ENCODE results near the gene STK10. TPM values are rescaled to one million over a fixed set of nuclear protein-coding genes. Genes with fewer than 3 reads are reported as not detected.

STK10 gene
- total and polyA plus RNA-seq, 2 donors from 2014 or later = 7.2 to 42.8 TPM

GRCh38 chr5:172142709-172143215 lies 45.3 kb downstream of the STK10 start:
- intact Hi-C loops (cut with DNase I) = no loop called here
- Histone ChIP-seq H3K9ac (ENCODE audit: low read length in 3 of 3) (no peak overlapping the region), H3K4me3 (ENCODE audit: low read length in 3 of 3) (no peak overlapping the region), H3K36me3 (ENCODE audit: control insufficient read depth in 2 of 3, insufficient read depth in 3 of 3, low read length in 3 of 3) (no peaks in the 10 kb centered on the region), H3K27me3 (ENCODE audit: control insufficient read depth, insufficient read depth, low read length) (no peaks in the 10 kb centered on the region), H3K4me1 (ENCODE audit: control insufficient read depth in 2 of 3, insufficient read depth in 2 of 3, low read depth in 1 of 3, low read length in 3 of 3) (peaks cover 0 to 7% (median 2%) of the 10 kb centered on the region in 3 donors), H3K9me3 (ENCODE audit: control insufficient read depth in 2 of 3, insufficient read depth in 1 of 3, low read length in 3 of 3) (no peaks in the 10 kb centered on the region), H3K27ac (ENCODE audit: low read depth in 2 of 2, low read length in 2 of 2) (no peak overlapping the region)
- FAIRE-seq = no peak
- TF ChIP-seq CTCF (IDR thresholded peaks at IDR 0.05; ENCODE audit: borderline replicate concordance, extremely low read depth, insufficient read depth) = no peak
- DNase-seq = no peak

- H3K4me3 ChIP-seq (ENCODE audit: low read length in 3 of 3) = no peak overlapping the region
- no peak overlapping the region for H3K9ac ChIP-seq (ENCODE audit: low read length in 3 of 3)
- intact Hi-C loops (cut with DNase I) = no loop called here
- H3K4me1 ChIP-seq (ENCODE audit: control insufficient read depth in 2 of 3, insufficient read depth in 2 of 3, low read depth in 1 of 3, low read length in 3 of 3) = peaks cover 0 to 7% (median 2%) of the 10 kb centered on the region in 3 donors
- no peaks in the 10 kb centered on the region for H3K9me3 ChIP-seq (ENCODE audit: control insufficient read depth in 2 of 3, insufficient read depth in 1 of 3, low read length in 3 of 3)
- no peaks in the 10 kb centered on the region for H3K36me3 ChIP-seq (ENCODE audit: control insufficient read depth in 2 of 3, insufficient read depth in 3 of 3, low read length in 3 of 3)
- TF ChIP-seq CTCF (IDR thresholded peaks at IDR 0.05; ENCODE audit: borderline replicate concordance, extremely low read depth, insufficient read depth) = no peak
- H3K27ac ChIP-seq (ENCODE audit: low read depth in 2 of 2, low read length in 2 of 2) = no peak overlapping the region
- DNase-seq (no peak), FAIRE-seq (no peak)
- no peaks in the 10 kb centered on the region for H3K27me3 ChIP-seq (ENCODE audit: control insufficient read depth, insufficient read depth, low read length)
Measured at GRCh38 chr5:172141949-172142319, 46.1 kb downstream of the STK10 start.

- intact Hi-C loops (cut with DNase I) = no loop called here
- Histone ChIP-seq H3K4me1 (ENCODE audit: control insufficient read depth in 2 of 3, insufficient read depth in 2 of 3, low read depth in 1 of 3, low read length in 3 of 3) (peaks cover 0 to 7% (median 2%) of the 10 kb centered on the region in 3 donors), H3K27me3 (ENCODE audit: control insufficient read depth, insufficient read depth, low read length) (no peaks in the 10 kb centered on the region), H3K9me3 (ENCODE audit: control insufficient read depth in 2 of 3, insufficient read depth in 1 of 3, low read length in 3 of 3) (no peaks in the 10 kb centered on the region), H3K36me3 (ENCODE audit: control insufficient read depth in 2 of 3, insufficient read depth in 3 of 3, low read length in 3 of 3) (no peaks in the 10 kb centered on the region), H3K27ac (ENCODE audit: low read depth in 2 of 2, low read length in 2 of 2) (no peak overlapping the region), H3K9ac (ENCODE audit: low read length in 3 of 3) (no peak overlapping the region), H3K4me3 (ENCODE audit: low read length in 3 of 3) (no peak overlapping the region)
- no peak for TF ChIP-seq CTCF (IDR thresholded peaks at IDR 0.05; ENCODE audit: borderline replicate concordance, extremely low read depth, insufficient read depth)
- no peak for DNase-seq
- no peak for FAIRE-seq
Measured at GRCh38 chr5:172140866-172141265, 47.2 kb downstream of the STK10 start.

GRCh38 chr5:172140120-172140519 lies 47.9 kb downstream of the STK10 start:
- Histone ChIP-seq H3K4me3 (ENCODE audit: low read length in 3 of 3) (no peak overlapping the region), H3K36me3 (ENCODE audit: control insufficient read depth in 2 of 3, insufficient read depth in 3 of 3, low read length in 3 of 3) (no peaks in the 10 kb centered on the region), H3K27me3 (ENCODE audit: control insufficient read depth, insufficient read depth, low read length) (no peaks in the 10 kb centered on the region), H3K9ac (ENCODE audit: low read length in 3 of 3) (no peak overlapping the region), H3K9me3 (ENCODE audit: control insufficient read depth in 2 of 3, insufficient read depth in 1 of 3, low read length in 3 of 3) (peaks cover 0 to under 1% (median 0%) of the 10 kb centered on the region in 3 donors), H3K4me1 (ENCODE audit: control insufficient read depth in 2 of 3, insufficient read depth in 2 of 3, low read depth in 1 of 3, low read length in 3 of 3) (peaks cover 0 to 7% (median 2%) of the 10 kb centered on the region in 3 donors), H3K27ac (ENCODE audit: low read depth in 2 of 2, low read length in 2 of 2) (no peak overlapping the region)
- intact Hi-C loops (cut with DNase I) = no loop called here
- DNase-seq = no peak
- FAIRE-seq = no peak
- no peak for TF ChIP-seq CTCF (IDR thresholded peaks at IDR 0.05; ENCODE audit: borderline replicate concordance, extremely low read depth, insufficient read depth)
